Measurements from ENCODE around the gene ITM2B.

ITM2B gene

DNA sequence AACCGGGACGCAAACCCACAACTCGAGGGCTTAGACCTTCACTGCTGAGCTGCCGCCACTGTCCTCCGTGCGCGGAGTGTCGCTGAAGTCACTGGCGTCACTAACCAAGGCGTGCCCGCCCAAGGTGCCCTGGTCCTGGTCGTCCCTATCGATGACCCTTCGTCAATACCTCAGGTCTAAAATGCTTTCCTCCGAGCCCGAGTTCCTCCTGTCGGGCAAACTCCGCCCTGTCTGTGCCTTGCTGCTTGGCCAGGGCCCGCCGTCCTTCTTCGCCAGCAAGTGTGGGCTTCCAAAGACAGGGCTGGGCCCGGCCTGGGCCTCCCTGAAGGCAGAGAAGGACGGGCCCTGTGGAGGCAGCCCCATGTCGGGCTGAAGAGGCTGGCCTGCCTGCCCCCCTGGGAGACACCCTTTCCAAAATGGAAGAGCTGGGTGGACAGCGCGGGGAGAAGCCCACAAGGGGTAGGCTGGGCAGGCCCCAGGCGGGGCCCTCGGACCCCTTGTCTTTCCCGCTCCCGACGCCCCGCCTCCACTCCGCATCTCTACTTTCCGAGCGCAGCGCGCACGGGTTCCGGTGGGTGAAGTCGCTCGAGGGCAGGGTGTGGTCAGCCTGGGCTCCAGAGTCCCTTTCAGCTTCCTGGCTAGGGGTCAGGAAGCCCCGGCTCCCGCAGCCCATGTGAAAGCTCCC, 84.0 kb downstream of the ITM2B start:
- DNase-seq: no peak

GRCh38 chr13:48317511-48318376, 84.7 kb downstream of the ITM2B start:
- DNase-seq: no peak

- no peak for DNase-seq
These were observed 85.4 kb downstream of the ITM2B start for GRCh38 chr13:48318377-48318811.

DNA sequence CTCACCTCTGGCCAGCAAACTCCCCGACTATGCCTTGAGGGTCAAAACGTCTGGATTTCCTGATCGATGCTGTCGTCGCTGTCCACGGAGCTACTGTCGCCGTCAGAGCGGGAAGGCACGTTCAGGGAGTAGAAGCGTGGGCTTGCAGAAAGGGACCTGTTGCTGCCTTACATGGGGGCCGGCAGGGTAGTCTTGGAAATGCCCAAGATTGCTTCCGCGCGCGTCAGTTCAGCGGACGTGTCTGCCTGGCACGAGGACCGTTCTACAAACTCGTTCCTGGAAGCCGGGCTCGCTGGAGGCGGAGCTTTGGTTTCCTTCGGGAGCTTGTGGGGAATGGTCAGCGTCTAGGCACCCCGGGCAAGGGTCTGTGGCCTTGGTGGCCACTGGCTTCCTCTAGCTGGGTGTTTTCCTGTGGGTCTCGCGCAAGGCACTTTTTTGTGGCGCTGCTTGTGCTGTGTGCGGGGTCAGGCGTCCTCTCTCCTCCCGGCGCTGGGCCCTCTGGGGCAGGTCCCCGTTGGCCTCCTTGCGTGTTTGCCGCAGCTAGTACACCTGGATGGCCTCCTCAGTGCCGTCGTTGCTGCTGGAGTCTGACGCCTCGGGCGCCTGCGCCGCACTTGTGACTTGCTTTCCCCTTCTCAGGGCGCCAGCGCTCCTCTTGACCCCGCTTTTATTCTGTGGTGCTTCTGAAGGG, 86.0 kb downstream of the ITM2B start:
- no peak for DNase-seq

All from NCI-H2029 (cell line).